RCC 7860 (cell line): ENCODE data around the gene SLC38A10.
A peak's percentile ranks its signal among the peaks of the same experiment; 100 is the strongest.

Source experiments
- DNase-seq: peaks from one replicate; pipeline ENCODE4 v3.0.0-alpha.2; 2015; ENCODE audit warnings: low spot score
- FAIRE-seq: peaks from 2 replicates; lab custom pipeline; 2012; peaks lifted over from hg19 to GRCh38; lab: Jason Lieb, UNC

SLC38A10 gene

GRCh38 chr17:81259058-81259605, 36.0 kb downstream of the SLC38A10 start:
- DNase-seq (no peak), FAIRE-seq (no peak)

- DNase-seq (no peak), FAIRE-seq (no peak)
These were observed 36.8 kb downstream of the SLC38A10 start for GRCh38 chr17:81258292-81258691.

GRCh38 chr17:81257533-81257932, 37.6 kb downstream of the SLC38A10 start:
- FAIRE-seq = no peak

GRCh38 chr17:81256616-81257015, 38.5 kb downstream of the SLC38A10 start:
- FAIRE-seq = peak; percentile 78

More at GRCh38 chr17:81257533-81257932, 37.6 kb downstream of the SLC38A10 start:
- DNase-seq = no peak

DNA sequence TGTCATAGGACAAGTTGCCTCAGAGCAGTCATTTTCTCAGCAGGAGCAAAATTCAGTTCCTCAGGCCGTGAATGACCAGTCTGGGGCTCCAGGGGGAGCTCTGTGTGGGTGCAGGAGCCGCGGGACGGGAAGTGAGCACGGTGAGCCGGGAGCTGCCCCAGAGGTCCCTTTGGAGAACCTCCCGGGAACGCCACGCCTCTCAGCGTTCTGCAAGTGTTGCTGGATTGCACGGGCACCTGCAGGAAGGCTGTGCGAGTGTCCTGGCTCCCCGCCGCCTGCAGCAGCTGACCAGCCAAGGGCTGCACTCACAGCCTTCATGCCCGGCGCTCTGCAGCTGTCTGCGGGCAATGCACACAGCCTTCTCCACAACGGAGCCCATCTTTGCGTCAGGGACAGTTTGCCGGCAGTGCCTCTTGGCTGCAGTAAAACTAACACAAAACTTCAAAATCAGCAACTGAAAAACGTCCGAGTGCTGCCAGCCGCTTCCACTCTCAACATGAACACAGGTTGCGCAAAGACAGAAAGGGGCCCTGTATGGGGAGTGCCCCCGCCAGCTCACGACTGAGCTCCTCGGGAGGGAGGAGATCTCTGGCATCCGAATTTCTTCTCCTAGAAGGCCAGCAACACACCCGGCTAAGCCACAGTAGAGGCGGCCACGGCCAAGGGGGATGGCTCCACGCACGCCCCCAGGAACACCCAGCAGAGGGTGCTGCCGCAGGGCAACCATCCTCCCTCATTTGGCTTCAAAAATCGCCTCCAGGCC, 40.0 kb downstream of the SLC38A10 start:
- DNase-seq = no peak
- no peak for FAIRE-seq

More at GRCh38 chr17:81256616-81257015, 38.5 kb downstream of the SLC38A10 start:
- DNase-seq = peak; percentile 76

GRCh38 chr17:81253358-81254131, 41.6 kb downstream of the SLC38A10 start:
- no peak for FAIRE-seq

DNA sequence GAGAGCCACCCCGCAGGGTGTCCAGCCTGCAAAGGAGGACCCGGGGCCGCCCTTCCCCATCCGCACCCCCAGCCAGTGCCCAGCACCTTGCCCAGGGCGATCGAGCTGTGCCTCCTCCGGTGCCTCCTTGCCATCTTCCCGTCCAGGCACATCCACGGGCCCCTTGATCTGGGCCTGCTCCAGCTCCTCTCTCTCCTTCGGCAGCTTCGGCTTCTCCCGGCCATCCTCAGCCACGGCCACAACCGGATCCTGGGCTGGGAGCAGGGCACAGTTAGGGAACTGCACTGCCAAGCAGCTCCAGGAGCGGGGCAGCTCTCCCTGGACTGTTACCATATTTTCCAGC, 42.1 kb downstream of the SLC38A10 start:
- DNase-seq (no peak), FAIRE-seq (no peak)

More at GRCh38 chr17:81253358-81254131, 41.6 kb downstream of the SLC38A10 start:
- DNase-seq = peak; percentile 10

DNA sequence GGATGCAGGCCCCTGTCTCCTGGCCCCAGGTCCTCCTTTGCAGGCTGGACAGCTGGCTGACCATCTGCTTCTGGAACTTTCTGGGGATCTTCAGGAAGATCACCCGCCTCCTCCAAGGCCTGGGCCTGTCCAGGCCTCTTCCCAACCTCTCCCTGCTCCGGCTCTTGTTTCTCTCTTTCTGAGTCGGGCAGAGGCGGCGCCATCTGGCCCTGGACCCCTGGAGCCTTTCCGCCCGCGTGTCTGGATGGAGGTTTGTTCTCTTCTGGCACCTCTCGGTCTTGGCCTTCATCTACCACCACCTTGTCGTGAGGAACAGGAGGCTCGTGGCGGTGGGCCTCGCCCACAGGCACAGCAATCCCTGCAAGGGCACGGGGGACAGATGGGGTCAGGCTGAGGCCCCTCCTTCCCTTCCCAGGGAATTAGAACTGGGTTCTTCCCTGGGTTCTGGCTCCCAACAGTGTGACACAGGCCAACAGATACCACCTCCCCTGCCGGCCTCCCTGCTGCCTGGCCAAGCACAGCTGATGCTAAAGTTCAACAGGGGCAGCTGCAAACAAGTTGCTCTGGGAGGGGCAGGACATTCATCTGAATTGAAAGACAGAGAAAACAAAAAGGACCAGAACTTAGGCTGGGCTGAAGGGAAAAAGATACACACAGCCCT, 42.7 kb downstream of the SLC38A10 start:
- DNase-seq (no peak), FAIRE-seq (no peak)

DNA sequence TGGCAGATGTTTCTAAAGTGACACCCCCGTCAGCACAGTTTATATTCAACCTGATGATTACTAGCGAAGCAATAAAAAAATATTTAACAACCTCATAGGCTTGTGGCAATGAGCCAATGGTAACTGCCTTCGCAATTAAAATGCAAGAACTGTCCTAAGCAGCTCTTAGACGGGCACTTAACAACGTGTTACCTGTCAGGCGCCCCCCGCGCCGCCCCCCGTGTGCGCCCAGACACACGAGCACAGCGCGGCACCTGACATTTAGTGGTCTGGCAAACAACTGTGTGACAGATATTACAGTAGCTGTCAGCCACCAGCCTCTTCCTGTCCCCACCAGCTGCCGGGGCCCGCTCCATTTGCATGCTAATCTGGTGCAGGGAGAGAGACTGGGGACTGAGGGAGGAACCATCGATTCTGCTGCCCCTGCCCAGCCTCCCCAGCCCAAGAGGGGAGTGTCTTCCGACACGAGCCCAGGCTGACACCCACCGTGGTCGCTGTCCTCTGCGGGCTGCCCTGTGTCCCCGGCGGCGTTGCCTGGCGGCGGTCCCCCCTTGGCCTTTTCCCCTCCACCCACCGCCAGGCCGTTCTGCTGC, 43.3 kb downstream of the SLC38A10 start:
- DNase-seq (no peak), FAIRE-seq (no peak)

DNA sequence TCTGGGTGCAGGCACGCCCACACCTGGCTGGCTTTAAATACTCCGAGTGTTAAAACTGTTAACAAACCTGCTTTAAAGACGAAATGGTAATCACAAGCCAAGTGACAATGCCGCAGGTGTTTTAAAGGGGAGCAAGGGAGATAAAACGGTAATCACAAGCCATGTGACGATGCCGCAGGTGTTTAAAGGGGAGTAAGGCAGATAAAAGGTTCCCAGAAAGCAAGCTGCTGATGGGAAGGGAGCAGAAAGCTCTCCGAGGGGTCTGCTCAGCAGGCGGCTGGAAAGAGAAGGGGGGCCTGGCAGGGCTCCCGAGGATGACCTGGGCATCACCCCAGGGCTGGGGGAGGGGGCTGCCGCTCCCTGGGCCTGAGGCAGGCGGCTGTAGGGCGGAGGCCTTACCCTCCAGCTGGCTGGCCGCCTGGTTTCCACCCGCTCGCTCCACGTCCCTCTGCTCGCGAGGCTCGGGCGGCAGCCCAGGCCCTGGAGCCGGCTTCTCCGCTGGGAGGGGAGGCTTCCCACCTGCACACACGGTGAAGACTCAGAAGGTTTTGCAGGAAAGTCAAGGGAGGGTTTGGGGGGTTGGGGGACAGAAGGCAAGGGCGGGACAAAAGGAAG, 43.9 kb downstream of the SLC38A10 start:
- DNase-seq (no peak), FAIRE-seq (no peak)

DNA sequence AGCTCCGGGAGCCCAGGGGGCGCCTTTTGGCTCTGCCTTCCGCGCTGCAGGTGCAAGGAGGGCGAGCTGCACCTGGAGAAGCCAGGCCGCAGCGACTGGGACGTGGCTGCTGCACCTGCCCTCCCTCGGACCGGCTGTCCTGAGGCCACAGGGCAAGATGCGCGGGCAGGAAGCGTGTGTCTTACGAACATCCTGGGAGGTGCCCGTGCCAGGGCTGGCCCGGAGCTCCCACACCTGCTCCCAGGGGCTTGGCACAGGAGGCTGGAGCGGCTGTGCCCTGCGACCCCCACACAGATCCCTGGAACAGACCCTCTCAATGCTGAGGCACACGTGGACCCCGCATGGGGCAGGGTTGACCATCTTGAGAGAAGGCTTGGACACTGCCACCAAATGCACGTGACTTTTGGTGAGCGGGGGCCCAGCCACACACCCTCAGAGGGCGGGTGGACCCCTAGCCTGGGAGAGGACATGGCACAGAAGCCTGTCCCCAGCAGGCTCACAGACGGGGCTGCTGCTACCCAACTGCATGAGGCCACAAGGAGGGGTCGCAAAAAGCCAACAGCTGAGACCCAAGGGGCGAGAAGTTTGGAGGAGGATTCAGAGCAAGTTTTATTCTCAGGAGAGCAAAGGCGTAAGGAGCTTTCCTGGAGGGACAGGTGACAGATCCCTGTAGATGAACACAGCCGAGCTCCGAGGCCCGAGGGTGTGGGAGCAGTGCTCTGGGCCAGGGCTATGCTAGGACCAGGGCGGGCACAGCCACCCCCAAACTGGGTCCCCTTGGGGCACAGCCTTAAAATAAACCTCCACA, 44.6 kb downstream of the SLC38A10 start:
- no peak for DNase-seq
- no peak for FAIRE-seq

GRCh38 chr17:81249223-81250040, 45.7 kb downstream of the SLC38A10 start:
- FAIRE-seq (no peak), DNase-seq (no peak)

DNA sequence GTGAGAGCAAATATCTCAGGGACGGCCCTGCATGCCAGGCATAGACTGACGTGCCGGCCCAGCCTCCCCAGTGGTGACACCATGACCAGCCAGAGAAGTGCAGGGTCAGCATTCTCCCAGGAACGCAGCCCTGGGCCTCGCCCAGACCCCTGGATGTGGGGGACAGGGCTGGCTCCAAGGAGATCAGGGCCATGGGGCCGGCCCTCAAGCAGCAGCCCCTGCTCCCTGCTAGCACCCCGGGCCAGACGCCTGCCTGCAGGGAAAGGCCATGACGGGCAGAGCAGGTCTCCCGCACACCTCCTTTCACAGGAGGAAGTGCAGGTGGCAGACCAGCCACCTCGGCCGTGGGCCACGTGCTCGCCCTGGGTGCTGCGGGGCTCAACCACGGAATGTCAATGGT, 46.5 kb downstream of the SLC38A10 start:
- DNase-seq (no peak), FAIRE-seq (no peak)

- FAIRE-seq (no peak), DNase-seq (no peak)
These were observed 47.6 kb downstream of the SLC38A10 start for GRCh38 chr17:81247339-81247990.

DNA sequence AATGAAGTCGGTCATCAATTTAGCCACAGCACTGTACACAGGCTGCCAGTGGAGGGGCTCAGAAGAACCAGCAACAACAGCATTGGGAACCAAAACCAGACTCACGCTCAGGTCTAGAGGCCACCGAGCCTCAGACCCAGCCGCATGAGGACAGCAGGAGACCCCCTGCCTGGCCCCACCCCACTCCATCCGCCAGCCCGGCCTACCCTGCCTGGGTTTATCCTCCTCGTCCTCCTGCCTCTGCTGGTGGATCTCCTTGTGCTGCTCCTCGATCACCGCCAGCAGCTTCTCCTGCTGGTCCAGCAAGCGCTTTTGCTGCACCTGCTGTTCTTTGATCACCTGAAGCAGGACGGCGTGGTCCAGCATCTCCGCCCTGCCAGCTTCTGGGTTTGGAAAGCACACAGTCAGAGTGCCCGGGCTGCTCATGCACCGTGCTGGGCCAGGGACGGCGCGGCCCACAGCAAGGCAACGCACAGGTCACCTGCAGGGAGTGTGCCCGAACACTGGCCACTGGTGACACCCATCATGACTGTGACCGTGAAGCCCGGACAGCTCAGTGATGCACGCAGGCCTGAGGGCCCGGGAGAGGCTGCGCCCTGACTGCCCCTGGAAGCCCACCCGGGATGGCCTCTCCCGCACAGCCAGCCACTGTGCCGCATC, 48.3 kb downstream of the SLC38A10 start:
- FAIRE-seq = no peak
- DNase-seq = no peak

DNA sequence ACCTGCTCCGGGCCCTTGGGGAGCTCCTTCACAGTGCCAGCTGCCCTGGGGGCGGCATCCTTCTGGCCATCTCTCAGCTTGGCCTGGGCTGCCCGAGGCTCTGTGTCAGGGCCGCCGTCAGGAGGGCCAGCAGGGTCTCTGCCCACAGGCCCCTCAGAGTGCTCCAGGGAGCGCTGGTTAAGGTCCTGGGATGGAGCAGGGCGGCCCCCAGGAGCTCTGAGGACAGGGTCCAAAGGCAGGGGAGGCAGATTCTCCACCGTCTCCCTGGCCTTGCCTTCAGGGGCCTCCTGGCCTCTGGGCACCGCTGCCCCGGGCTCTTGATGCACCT, 48.8 kb downstream of the SLC38A10 start:
- FAIRE-seq (no peak), DNase-seq (no peak)

GRCh38 chr17:81245665-81246342, 49.3 kb downstream of the SLC38A10 start:
- no peak for DNase-seq
- no peak for FAIRE-seq
